HL-60 (cell line): ENCODE data around the gene RBM38.

Experiments
- CTCF ChIP-seq: IDR thresholded peaks from one replicate; pipeline ENCODE4 v1.5.1; 2011; ENCODE audit warnings: low read length, control low read depth, inconsistent platforms; ENCODE audit not compliant: insufficient read depth
- GABPA ChIP-seq: IDR thresholded peaks from 2 replicates; pipeline ENCODE4 v1.6.1; 2012; ENCODE audit warnings: low read depth
- POLR2AphosphoS5 ChIP-seq: IDR thresholded peaks from 2 replicates; pipeline ENCODE4 v1.6.1; 2012; ENCODE audit warnings: low read depth
- REST ChIP-seq: IDR thresholded peaks from 2 replicates; pipeline ENCODE4 v1.6.1; 2012; ENCODE audit warnings: low read depth; ENCODE audit not compliant: insufficient replicate concordance

GRCh38 chr20:57364451-57364850 is 26.7 kb upstream of the RBM38 start:
- no peak for TF ChIP-seq CTCF
- no peak for TF ChIP-seq POLR2AphosphoS5
- no peak for TF ChIP-seq REST
- TF ChIP-seq GABPA, result no peak
